Neural progenitor cell (in vitro differentiated cells): ENCODE measurements around the gene MACROH2A2.

Experiments used
- CTCF ChIP-seq: fragments of 200-600 bp; sonication (generic); IDR thresholded peaks from 2 replicates; pipeline ENCODE4 v1.5.1; 2017; ENCODE audit warnings: antibody characterized with exemption, mild to moderate bottlenecking
- EZH2 ChIP-seq: fragments of 200-600 bp; sonication (generic); IDR thresholded peaks from 2 replicates; pipeline ENCODE4 v1.6.1; 2017; ENCODE audit warnings: antibody characterized with exemption, mild to moderate bottlenecking, moderate library complexity
- EZH2phosphoT487 ChIP-seq: fragments of 200-600 bp; sonication (generic); IDR thresholded peaks from 2 replicates; pipeline ENCODE4 v1.6.1; 2017; ENCODE audit warnings: antibody characterized with exemption

- TF ChIP-seq EZH2 (no peak), CTCF (no peak), EZH2phosphoT487 (no peak)
Measured at GRCh38 chr10:70135684-70136083, 83.0 kb downstream of the MACROH2A2 start.
